Measurements from ENCODE around the gene LUC7L. TPM values are rescaled to one million over a fixed set of nuclear protein-coding genes. Genes with fewer than 3 reads are reported as not detected.
"Not testable (repeated sequence)": the region's sequence is repeated elsewhere in the genome, so short reads cannot be mapped to it uniquely, and the experiment has no call there.

Gene LUC7L
- total and polyA plus RNA-seq, 4 experiments from 2014 or later = 5.1 to 157 (median 80.1) TPM

DNA sequence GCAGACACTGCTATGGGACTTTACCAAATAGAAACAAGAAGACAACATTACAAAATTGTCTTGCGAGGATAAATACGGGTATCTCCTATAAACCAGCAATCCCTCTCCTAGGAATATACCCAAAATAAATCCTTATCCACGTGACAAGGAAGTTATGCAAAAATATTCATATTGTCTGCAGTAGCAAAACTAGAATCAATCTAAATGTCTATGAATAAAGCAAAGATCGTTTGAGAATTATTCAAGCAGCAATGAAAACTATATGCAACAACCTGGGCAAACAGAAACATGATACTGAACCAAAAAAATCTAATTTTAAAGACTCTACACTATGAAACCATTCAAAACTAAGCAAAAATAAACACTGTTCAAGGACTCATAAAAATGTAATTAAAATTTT lies 9.2 kb downstream of the LUC7L start:
- ChIA-PET POLR2A (ENCODE audit: partially characterized antibody) (no interaction called here), CTCF (ENCODE audit: partially characterized antibody) (no interaction called here)
- H3K36me3 Mint-ChIP-seq = peaks cover 26 to 50% of the 10 kb centered on the region in 2 donors
- no peak overlapping the region for H3K27ac Mint-ChIP-seq
- intact Hi-C loops (cut with micrococcal nuclease) = no loop called here
- DNase-seq = no peak
- Histone ChIP-seq H3K27me3 (ENCODE audit: insufficient read depth, low read length) (no peaks in the 10 kb centered on the region), H3K36me3 (ENCODE audit: insufficient read depth, low read length) (peaks cover 37% of the 10 kb centered on the region), H3K4me3 (ENCODE audit: low read length in 2 of 2) (no peak overlapping the region), H3K9me3 (ENCODE audit: control insufficient read depth in 1 of 2, low read length in 2 of 2) (no peaks in the 10 kb centered on the region), H3K4me1 (ENCODE audit: insufficient read depth, low read length) (no peaks in the 10 kb centered on the region), H3K27ac (ENCODE audit: low read depth, low read length) (no peak overlapping the region)
- H3K4me1 Mint-ChIP-seq = peaks cover 8 to 14% (median 11%) of the 10 kb centered on the region in 4 donors
- peaks cover 0 to 2% (median 0%) of the 10 kb centered on the region in 8 donors for H3K9me3 Mint-ChIP-seq
- no peak overlapping the region for H3K4me3 Mint-ChIP-seq
- H3K27me3 Mint-ChIP-seq = no peaks in the 10 kb centered on the region

DNA sequence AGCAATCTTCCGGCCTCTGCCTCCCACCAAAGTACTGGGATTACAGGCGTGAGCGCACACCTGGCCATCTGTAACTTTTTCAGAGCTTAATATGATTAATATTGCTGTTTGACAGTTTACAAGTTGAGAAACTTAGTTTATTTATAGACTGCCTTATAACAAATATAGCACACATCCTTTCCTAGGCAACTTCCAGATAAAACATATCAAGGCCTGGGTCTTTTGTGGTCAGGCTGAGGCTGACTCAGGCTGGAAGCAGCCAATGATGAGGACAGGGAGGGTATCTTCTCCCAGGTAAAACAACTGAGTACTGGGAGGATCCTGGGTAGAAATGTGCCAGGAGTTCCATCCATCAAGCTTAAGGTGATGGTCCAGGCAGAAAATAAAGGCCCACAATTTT lies 16.2 kb downstream of the LUC7L start:
- Histone ChIP-seq H3K27me3 (ENCODE audit: insufficient read depth, low read length) (no peaks in the 10 kb centered on the region), H3K4me3 (ENCODE audit: low read length in 2 of 2) (no peak overlapping the region), H3K27ac (ENCODE audit: low read depth, low read length) (no peak overlapping the region), H3K9me3 (ENCODE audit: control insufficient read depth in 1 of 2, low read length in 2 of 2) (no peaks in the 10 kb centered on the region), H3K4me1 (ENCODE audit: insufficient read depth, low read length) (no peaks in the 10 kb centered on the region), H3K36me3 (ENCODE audit: insufficient read depth, low read length) (peaks cover 43% of the 10 kb centered on the region)
- ChIA-PET POLR2A (ENCODE audit: partially characterized antibody) (no interaction called here), CTCF (ENCODE audit: partially characterized antibody) (interaction anchor here (1.4 kb wide), 1 partner anchor 15 kb away, joined by 3 read pairs; no protein-coding TSS in a partner anchor)
- peaks cover 0 to 6% (median 4%) of the 10 kb centered on the region in 4 donors for H3K4me1 Mint-ChIP-seq
- intact Hi-C loops (cut with micrococcal nuclease) = no loop called here
- no peak overlapping the region for H3K4me3 Mint-ChIP-seq
- H3K36me3 Mint-ChIP-seq = peaks cover 23 to 69% of the 10 kb centered on the region in 2 donors
- DNase-seq = no peak
- H3K27me3 Mint-ChIP-seq = no peaks in the 10 kb centered on the region
- peak overlapping the region in 1 of 7 donors; percentile 42 for H3K27ac Mint-ChIP-seq
- peaks cover 0 to 2% (median 0%) of the 10 kb centered on the region in 8 donors for H3K9me3 Mint-ChIP-seq

DNA sequence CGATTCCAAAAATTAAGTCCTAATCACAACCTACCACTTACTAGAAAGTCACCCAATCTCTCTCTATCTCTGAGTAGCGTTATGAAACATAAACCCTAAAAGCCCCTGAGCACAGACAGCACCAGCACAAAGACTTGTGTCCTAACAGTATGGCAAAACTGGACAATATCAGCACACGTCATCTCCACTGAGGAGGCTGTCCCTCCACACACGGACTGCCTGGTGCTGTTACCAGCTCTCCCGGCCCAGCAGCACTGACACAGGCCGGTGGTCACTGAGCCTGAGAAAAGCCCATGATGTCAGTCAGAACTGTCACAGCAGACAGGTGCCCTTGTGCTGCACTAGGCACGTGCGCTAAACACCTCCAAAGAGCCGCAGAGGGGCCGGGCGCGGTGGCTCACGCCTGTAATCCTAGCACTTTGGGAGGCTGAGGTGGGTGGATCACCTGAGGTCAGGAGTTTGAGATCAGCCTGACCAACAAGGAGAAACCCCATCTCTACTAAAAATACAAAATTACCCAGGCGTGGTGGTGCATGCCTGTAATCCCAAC lies 17.5 kb downstream of the LUC7L start:
- H3K4me3 Mint-ChIP-seq = not testable (repeated sequence)

DNA sequence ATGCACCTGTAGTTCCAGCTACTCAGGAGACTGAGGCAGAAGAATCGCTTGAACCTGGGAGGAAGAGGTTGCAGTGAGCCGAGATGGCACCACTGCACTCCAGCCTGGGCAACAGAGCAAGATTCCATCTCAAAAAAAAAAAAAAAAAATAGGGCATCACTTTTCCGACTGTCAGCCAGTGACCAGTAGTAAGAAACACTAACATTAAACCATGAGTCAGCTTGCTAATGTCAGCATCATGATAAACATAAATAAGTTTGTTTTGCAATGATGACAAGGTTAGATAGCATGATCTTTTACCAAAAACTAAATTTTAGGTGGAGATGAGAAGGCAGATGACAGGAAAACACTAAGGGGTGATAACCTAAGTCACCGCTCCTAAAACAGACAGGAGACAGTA lies 19.9 kb downstream of the LUC7L start:
- H3K4me3 ChIP-seq (ENCODE audit: low read length in 2 of 2); H3K27ac Mint-ChIP-seq; intact Hi-C loops (cut with micrococcal nuclease); H3K9me3 Mint-ChIP-seq; CTCF ChIA-PET (ENCODE audit: partially characterized antibody); H3K27ac ChIP-seq (ENCODE audit: low read depth, low read length); H3K27me3 Mint-ChIP-seq; POLR2A ChIA-PET (ENCODE audit: partially characterized antibody); H3K4me1 ChIP-seq (ENCODE audit: insufficient read depth, low read length); DNase-seq; H3K9me3 ChIP-seq (ENCODE audit: control insufficient read depth in 1 of 2, low read length in 2 of 2); H3K4me3 Mint-ChIP-seq; H3K27me3 ChIP-seq (ENCODE audit: insufficient read depth, low read length); H3K4me1 Mint-ChIP-seq: not testable (repeated sequence)
- peaks cover 38 to 75% of the 10 kb centered on the region in 2 donors for H3K36me3 Mint-ChIP-seq
- peaks cover 58% of the 10 kb centered on the region for H3K36me3 ChIP-seq (ENCODE audit: insufficient read depth, low read length)

More for the DNA sequence above, 17.5 kb downstream of the LUC7L start:
- Mint-ChIP-seq H3K36me3 (peaks cover 29 to 72% of the 10 kb centered on the region in 2 donors), H3K27ac (peak overlapping the region in 1 of 7 donors; percentile 15)
- H3K9me3 ChIP-seq (ENCODE audit: control insufficient read depth in 1 of 2, low read length in 2 of 2); CTCF ChIA-PET (ENCODE audit: partially characterized antibody); H3K27me3 Mint-ChIP-seq; H3K27ac ChIP-seq (ENCODE audit: low read depth, low read length); H3K4me1 Mint-ChIP-seq; intact Hi-C loops (cut with micrococcal nuclease); H3K4me3 ChIP-seq (ENCODE audit: low read length in 2 of 2); POLR2A ChIA-PET (ENCODE audit: partially characterized antibody); H3K27me3 ChIP-seq (ENCODE audit: insufficient read depth, low read length); H3K4me1 ChIP-seq (ENCODE audit: insufficient read depth, low read length); DNase-seq; H3K9me3 Mint-ChIP-seq: not testable (repeated sequence)
- peaks cover 45% of the 10 kb centered on the region for H3K36me3 ChIP-seq (ENCODE audit: insufficient read depth, low read length)

DNA sequence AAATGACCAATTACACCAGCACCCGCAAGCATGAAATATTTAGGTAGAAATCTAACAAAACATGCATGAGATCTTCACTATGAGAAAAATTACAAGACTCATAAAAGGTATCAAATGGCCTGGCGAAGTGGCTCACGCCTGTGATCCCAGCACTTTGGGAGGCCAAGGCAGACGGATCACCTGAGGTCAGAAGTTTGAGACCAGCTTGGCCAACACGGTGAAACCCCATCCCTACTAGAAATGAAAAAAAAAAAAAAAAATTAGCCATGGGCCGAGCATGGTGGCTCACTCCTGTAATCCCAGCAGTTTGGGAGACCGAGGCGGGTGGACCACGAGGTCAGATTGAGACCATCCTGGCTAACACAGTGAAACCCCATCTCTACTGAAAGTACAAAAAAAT lies 25.2 kb downstream of the LUC7L start:
- intact Hi-C loops (cut with micrococcal nuclease); H3K4me3 ChIP-seq (ENCODE audit: low read length in 2 of 2); H3K27me3 Mint-ChIP-seq; DNase-seq; H3K9me3 ChIP-seq (ENCODE audit: control insufficient read depth in 1 of 2, low read length in 2 of 2); H3K27me3 ChIP-seq (ENCODE audit: insufficient read depth, low read length); POLR2A ChIA-PET (ENCODE audit: partially characterized antibody); CTCF ChIA-PET (ENCODE audit: partially characterized antibody); H3K4me3 Mint-ChIP-seq; H3K27ac ChIP-seq (ENCODE audit: low read depth, low read length); H3K4me1 ChIP-seq (ENCODE audit: insufficient read depth, low read length); H3K9me3 Mint-ChIP-seq; H3K27ac Mint-ChIP-seq; H3K4me1 Mint-ChIP-seq: not testable (repeated sequence)
- peaks cover 41 to 57% of the 10 kb centered on the region in 2 donors for H3K36me3 Mint-ChIP-seq
- H3K36me3 ChIP-seq (ENCODE audit: insufficient read depth, low read length) = peaks cover 47% of the 10 kb centered on the region

DNA sequence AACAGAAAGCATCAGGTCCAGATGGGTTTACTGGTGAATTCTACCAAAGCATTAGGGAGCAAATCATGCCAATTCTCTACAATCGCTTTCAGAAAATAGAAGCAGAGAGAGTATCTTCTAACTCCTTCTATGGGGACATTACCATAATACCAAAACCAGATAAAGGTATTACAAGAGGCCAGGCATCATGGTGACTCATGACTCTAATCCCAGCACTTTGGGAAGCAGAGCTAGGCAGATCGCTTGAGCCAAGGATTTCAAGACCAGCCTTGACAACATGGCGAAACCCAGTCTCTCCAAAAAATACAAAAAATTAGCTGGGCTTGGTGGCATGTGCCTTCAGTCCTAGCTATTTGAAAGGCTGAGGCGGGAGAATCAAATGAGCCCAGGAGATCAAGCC lies 26.0 kb downstream of the LUC7L start:
- H3K36me3 Mint-ChIP-seq = peaks cover 45 to 57% of the 10 kb centered on the region in 2 donors
- H3K9me3 Mint-ChIP-seq = no peaks in the 10 kb centered on the region
- H3K4me1 Mint-ChIP-seq = peaks cover 0 to 3% (median under 1%) of the 10 kb centered on the region in 4 donors
- Histone ChIP-seq H3K4me1 (ENCODE audit: insufficient read depth, low read length) (no peaks in the 10 kb centered on the region), H3K27ac (ENCODE audit: low read depth, low read length) (no peak overlapping the region), H3K4me3 (ENCODE audit: low read length in 2 of 2) (no peak overlapping the region), H3K9me3 (ENCODE audit: control insufficient read depth in 1 of 2, low read length in 2 of 2) (no peaks in the 10 kb centered on the region), H3K36me3 (ENCODE audit: insufficient read depth, low read length) (peaks cover 51% of the 10 kb centered on the region), H3K27me3 (ENCODE audit: insufficient read depth, low read length) (no peaks in the 10 kb centered on the region)
- H3K27me3 Mint-ChIP-seq = no peaks in the 10 kb centered on the region
- no peak overlapping the region for H3K4me3 Mint-ChIP-seq
- intact Hi-C loops (cut with micrococcal nuclease) = no loop called here
- CTCF ChIA-PET (ENCODE audit: partially characterized antibody) = no interaction called here
- POLR2A ChIA-PET (ENCODE audit: partially characterized antibody) = no interaction called here
- no peak overlapping the region for H3K27ac Mint-ChIP-seq
- DNase-seq = no peak

DNA sequence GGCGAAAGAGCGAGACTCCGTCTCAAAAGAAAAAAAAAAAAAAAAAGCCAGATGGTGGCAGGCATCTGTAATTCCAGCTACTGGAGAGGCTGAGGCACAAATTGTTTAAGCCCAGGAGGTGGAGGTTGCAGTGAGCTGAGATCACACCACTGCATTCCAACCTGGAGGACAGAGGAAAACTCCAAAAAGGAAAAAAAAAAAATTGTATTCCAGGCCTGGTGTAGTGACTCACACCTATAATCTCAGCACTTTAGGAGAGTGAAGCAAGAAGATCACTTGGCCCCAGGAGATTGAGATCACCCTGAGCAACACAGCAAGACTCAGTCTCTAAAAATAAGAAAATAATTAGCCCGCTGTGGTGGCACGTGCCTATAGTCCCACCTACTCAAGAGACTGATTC lies 28.9 kb downstream of the LUC7L start:
- H3K36me3 ChIP-seq (ENCODE audit: insufficient read depth, low read length) = peaks cover 43% of the 10 kb centered on the region
- ChIA-PET CTCF (ENCODE audit: partially characterized antibody) (no interaction called here), POLR2A (ENCODE audit: partially characterized antibody) (no interaction called here)
- H3K9me3 Mint-ChIP-seq = no peaks in the 10 kb centered on the region
- DNase-seq = no peak
- H3K27ac Mint-ChIP-seq = no peak overlapping the region
- H3K4me1 Mint-ChIP-seq = no peaks in the 10 kb centered on the region
- intact Hi-C loops (cut with micrococcal nuclease) = no loop called here
- peaks cover 32 to 54% of the 10 kb centered on the region in 2 donors for H3K36me3 Mint-ChIP-seq
- H3K4me3 Mint-ChIP-seq = no peak overlapping the region
- H3K4me1 ChIP-seq (ENCODE audit: insufficient read depth, low read length) = no peaks in the 10 kb centered on the region
- H3K9me3 ChIP-seq (ENCODE audit: control insufficient read depth in 1 of 2, low read length in 2 of 2) = no peaks in the 10 kb centered on the region
- H3K27ac ChIP-seq (ENCODE audit: low read depth, low read length) = no peak overlapping the region
- no peaks in the 10 kb centered on the region for H3K27me3 Mint-ChIP-seq
- H3K4me3 ChIP-seq (ENCODE audit: low read length in 2 of 2) = no peak overlapping the region
- no peaks in the 10 kb centered on the region for H3K27me3 ChIP-seq (ENCODE audit: insufficient read depth, low read length)

DNA sequence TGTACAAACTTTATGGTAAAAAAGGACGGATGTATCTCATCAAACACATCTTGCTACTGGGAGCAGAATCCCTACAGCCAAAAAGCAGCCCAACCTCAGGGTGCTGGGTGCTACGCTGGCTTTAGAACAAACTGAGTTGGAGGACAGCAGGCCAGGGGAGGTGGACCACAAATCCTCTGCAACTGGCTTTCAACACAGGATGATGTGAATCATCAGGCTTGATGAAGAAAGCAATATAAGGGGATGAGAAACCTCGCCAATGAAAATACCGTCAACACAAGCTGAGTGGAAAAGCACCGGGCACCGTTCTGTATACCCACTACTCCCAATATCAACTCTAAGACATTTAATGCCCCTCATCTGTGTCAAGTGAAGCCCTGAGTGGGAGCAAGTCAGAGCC lies 34.7 kb downstream of the LUC7L start:
- peaks cover 71% of the 10 kb centered on the region for H3K36me3 ChIP-seq (ENCODE audit: insufficient read depth, low read length)
- ChIA-PET POLR2A (ENCODE audit: partially characterized antibody) (no interaction called here), CTCF (ENCODE audit: partially characterized antibody) (no interaction called here)
- Mint-ChIP-seq H3K9me3 (no peaks in the 10 kb centered on the region), H3K27ac (peak overlapping the region in 1 of 7 donors; percentile 15), H3K4me3 (no peak overlapping the region), H3K27me3 (no peaks in the 10 kb centered on the region), H3K36me3 (peaks cover 37 to 74% of the 10 kb centered on the region in 2 donors), H3K4me1 (no peaks in the 10 kb centered on the region)
- DNase-seq = no peak
- H3K27ac ChIP-seq (ENCODE audit: low read depth, low read length) = no peak overlapping the region
- no peaks in the 10 kb centered on the region for H3K4me1 ChIP-seq (ENCODE audit: insufficient read depth, low read length)
- intact Hi-C loops (cut with micrococcal nuclease) = no loop called here
- no peaks in the 10 kb centered on the region for H3K27me3 ChIP-seq (ENCODE audit: insufficient read depth, low read length)
- no peaks in the 10 kb centered on the region for H3K9me3 ChIP-seq (ENCODE audit: control insufficient read depth in 1 of 2, low read length in 2 of 2)
- no peak overlapping the region for H3K4me3 ChIP-seq (ENCODE audit: low read length in 2 of 2)

All from CD4-positive, alpha-beta memory T cell (primary cell).